Mucosa of descending colon (tissue), 3 donors: ENCODE results near the gene GRM4. TPM values are rescaled to one million over a fixed set of nuclear protein-coding genes. Genes with fewer than 3 reads are reported as not detected.

ENCODE experiments used
- ATAC-seq: fragments of 200-7000 bp; cut with Tn5 transposase; one replicate; pipeline ENCODE4 v1.9.1; 2020; ENCODE audit warnings: mild to moderate bottlenecking, moderate library complexity
- DNase-seq, 3 donors: peaks; one replicate each; pipeline ENCODE4 v3.0.0-alpha.2; 2020
- H3K36me3 ChIP-seq: fragments of 200-600 bp; one replicate; pipeline ENCODE4 v1.8.0; 2021; ENCODE audit warnings: low read depth, mild to moderate bottlenecking
- H3K4me1 ChIP-seq: fragments of 200-600 bp; one replicate; pipeline ENCODE4 v1.8.0; 2021; ENCODE audit warnings: low read depth, mild to moderate bottlenecking
- H3K4me3 ChIP-seq: fragments of 200-600 bp; one replicate; pipeline ENCODE4 v1.8.0; 2021; ENCODE audit warnings: mild to moderate bottlenecking
- H3K9me3 ChIP-seq: fragments of 200-600 bp; one replicate; pipeline ENCODE4 v1.8.0; 2021; ENCODE audit warnings: mild to moderate bottlenecking
- intact Hi-C, 2 donors: fragments of 100-400 bp; cut with DNase I in 1 of 2; cut with micrococcal nuclease in 1 of 2; formaldehyde crosslinking; loops; one replicate each; pipeline versions ENCODE4 v1.11.0 to v1.11.1; 2022; cut with DNase I, micrococcal nuclease
- total RNA-seq, 3 donors: library from RNA; stranded (reverse); fragmentation: NEBNext Ultra II Directional in 2 of 3; extraction: Animal tissue kit (Norgen Biotek cat#: 25700) in 2 of 3; gene quantifications; one replicate each; pipeline versions ENCODE4 v1.2.1 to v1.2.4, GENCODE V29; 2021 to 2023
- TF ChIP-seq, protein P1 (sequence below): fragments of 200-600 bp; IDR thresholded peaks from one replicate; pipeline ENCODE4 v1.8.0; 2022; ENCODE audit warnings: antibody characterized with exemption, mild to moderate bottlenecking
- donor health status: DM: no; HTN: no; CAD: no; lungs with moderate emphysema.
- donor health status: DM: no; HTN: no; CAD: no.
- donor health status: DM: no; HTN: yes; CAD: no.

Gene GRM4
- total RNA-seq, 3 donors from 2014 or later = 0.22 to 0.25 TPM; not detected in 1

DNA sequence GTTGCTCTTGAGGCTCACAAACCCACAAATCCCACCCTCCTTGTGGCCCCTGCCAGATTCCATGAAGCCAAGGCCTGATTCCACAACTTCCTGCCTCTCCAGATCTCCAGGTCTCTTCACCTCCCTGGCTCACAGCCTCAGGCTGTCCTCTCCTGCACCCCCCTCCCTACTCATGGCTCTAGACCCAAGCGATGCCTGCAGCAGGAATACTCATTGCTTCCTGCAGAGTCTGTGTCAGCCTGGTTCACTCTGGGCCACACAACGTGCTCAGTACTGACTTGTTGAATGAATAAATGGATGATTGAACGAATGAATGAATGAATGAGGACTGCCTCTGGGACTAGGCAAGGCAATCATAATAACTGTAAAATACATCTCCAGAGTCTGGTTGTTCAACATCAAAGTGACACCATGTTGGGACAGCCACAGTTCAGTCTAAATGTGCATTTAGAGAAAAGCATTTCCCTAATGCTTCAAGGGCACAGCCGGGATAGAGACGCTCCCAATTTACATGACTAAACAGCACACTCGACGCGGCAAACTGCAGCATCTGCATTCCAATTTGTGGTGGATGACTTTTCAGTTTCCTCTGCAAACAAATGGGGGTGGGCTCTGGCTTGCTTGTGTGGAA lies 139.9 kb downstream of the GRM4 start:
- Histone ChIP-seq H3K36me3 (no peaks in the 10 kb centered on the region), H3K4me1 (no peaks in the 10 kb centered on the region), H3K4me3 (no peak overlapping the region), H3K9me3 (no peaks in the 10 kb centered on the region)
- no peak for ATAC-seq
- intact Hi-C loops = no loop called here
- TF ChIP-seq, protein P1, sequence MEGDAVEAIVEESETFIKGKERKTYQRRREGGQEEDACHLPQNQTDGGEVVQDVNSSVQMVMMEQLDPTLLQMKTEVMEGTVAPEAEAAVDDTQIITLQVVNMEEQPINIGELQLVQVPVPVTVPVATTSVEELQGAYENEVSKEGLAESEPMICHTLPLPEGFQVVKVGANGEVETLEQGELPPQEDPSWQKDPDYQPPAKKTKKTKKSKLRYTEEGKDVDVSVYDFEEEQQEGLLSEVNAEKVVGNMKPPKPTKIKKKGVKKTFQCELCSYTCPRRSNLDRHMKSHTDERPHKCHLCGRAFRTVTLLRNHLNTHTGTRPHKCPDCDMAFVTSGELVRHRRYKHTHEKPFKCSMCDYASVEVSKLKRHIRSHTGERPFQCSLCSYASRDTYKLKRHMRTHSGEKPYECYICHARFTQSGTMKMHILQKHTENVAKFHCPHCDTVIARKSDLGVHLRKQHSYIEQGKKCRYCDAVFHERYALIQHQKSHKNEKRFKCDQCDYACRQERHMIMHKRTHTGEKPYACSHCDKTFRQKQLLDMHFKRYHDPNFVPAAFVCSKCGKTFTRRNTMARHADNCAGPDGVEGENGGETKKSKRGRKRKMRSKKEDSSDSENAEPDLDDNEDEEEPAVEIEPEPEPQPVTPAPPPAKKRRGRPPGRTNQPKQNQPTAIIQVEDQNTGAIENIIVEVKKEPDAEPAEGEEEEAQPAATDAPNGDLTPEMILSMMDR = no peak
- DNase-seq = no peak

DNA sequence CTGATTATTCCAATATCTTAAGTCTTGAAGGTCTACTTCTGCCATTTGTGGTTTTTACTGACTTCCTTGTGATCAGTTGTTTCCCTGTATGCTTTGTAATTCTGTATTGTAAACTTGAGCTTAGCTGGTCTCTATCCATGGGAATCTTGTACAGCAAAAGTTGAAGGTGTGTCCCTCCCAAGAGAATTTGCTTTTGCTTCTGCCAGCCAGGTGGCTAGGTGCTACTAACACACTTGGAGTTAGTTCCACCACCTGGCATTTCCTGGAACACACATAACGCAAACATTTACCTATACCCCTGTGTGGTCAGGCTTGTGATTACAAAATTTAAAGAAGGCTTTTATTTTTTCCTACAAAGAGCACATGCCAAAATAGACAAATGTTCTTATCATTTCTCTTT lies 141.2 kb downstream of the GRM4 start:
- H3K4me3 ChIP-seq = no peak overlapping the region
- H3K36me3 ChIP-seq = no peaks in the 10 kb centered on the region
- no peaks in the 10 kb centered on the region for H3K9me3 ChIP-seq
- peak; percentile 93 for ATAC-seq
- TF ChIP-seq, protein P1 = no peak
- intact Hi-C loops = no loop called here
- no peaks in the 10 kb centered on the region for H3K4me1 ChIP-seq
- peak in 1 of 3 donors; percentile 53 for DNase-seq

DNA sequence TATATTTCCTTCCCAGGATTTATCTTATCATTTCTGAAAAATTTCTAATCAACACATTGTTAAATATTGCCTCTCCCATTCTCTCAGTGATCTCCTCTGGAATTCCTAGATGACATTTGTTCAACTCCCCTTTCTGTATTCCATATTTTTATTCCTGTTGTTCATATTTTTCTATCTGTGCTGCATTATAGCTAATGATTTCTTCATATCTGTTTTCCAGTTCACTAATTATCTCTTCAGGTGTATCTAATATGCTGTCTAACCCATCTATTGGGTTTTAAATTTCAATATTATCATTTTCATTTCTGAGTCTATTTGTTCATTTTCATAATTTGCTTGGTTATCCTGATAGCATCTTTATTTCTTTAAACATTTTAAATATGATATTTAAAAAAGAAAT lies 141.9 kb downstream of the GRM4 start:
- no peak overlapping the region for H3K4me3 ChIP-seq
- intact Hi-C loops = no loop called here
- H3K4me1 ChIP-seq = no peaks in the 10 kb centered on the region
- DNase-seq (no peak), ATAC-seq (no peak)
- no peaks in the 10 kb centered on the region for H3K9me3 ChIP-seq
- no peaks in the 10 kb centered on the region for H3K36me3 ChIP-seq
- TF ChIP-seq, protein P1 = no peak

DNA sequence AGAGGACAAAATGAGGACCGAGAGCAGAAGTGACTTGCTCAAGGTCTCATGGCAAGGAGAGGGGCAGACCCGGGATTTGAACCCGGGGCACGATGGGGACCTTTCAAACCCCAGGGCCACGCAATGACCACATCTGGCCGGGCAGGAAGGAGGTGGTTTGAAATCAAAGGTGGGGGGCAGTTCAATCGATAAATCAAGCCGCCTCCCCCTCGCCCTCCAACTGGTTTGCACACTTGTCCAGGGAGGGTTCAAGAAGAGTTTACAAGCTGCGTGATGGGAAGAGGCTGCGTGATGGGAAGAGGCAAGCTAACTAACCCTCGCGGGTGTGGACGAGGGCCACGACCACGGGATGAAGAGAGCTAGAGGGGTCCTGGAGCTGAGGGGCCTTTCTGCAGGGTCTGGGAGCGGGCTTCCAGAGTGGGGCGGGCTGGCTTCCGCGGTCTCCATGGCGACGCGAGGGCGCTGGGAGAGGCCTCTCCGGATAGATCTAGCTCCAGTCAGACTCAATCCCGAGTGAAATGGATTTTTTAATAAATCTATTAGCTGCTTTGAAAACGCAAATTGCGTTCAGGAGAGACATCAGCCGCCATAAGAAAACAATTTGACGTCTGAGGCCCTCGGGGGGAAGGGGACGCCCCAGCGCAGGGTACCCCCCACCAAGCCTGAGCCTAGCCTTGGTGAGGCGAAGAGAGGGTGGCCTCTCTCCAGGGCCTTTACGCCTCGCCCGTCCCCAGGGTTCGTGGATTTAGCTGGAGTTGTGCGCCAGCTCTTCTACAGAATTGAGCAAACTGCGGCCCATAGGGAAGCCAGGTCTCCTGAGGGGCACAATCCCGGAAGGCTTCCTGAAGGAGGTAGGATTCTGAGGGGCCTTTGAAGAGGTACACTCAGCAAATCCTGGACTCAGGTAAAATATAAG lies 143.9 kb downstream of the GRM4 start:
- H3K36me3 ChIP-seq = no peaks in the 10 kb centered on the region
- DNase-seq = no peak
- TF ChIP-seq, protein P1 = no peak
- ATAC-seq = no peak
- H3K4me3 ChIP-seq = no peak overlapping the region
- no peaks in the 10 kb centered on the region for H3K9me3 ChIP-seq
- intact Hi-C loops = no loop called here
- H3K4me1 ChIP-seq = no peaks in the 10 kb centered on the region

DNA sequence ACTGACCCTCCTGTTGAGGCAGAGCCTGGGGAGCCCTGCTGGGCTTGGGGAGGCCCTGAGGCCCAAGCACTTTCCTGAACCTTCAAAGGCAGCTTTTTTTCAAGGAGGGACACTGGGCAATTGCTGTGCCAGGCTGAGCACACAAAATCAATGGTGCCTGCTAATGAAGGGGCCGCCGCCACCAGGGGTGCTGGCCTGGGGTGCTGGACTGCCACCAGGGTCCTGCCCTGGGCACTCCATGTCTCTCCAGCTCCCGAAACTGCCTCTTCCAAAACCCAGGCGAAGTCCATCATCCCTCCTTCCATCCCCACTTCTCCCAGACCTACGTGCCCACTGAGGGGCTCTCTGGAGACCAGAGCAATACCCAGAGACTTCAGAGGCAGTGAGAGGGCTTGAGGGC lies 145.6 kb downstream of the GRM4 start:
- Histone ChIP-seq H3K4me3 (no peak overlapping the region), H3K9me3 (no peaks in the 10 kb centered on the region), H3K4me1 (no peaks in the 10 kb centered on the region), H3K36me3 (no peaks in the 10 kb centered on the region)
- ATAC-seq (no peak), DNase-seq (no peak)
- intact Hi-C loops = no loop called here
- TF ChIP-seq, protein P1 = no peak
